HG02759 (cell line): Measurements from ENCODE around the gene GALNT2.
A peak's percentile ranks its signal among the peaks of the same experiment; 100 is the strongest.

ENCODE experiments used
- ATAC-seq: cut with Tn5 transposase; IDR thresholded peaks from one replicate; pipeline ENCODE4 v1.9.1; 2021; ENCODE audit warnings: mild to moderate bottlenecking, moderate library complexity; ENCODE audit not compliant: unreplicated experiment

GALNT2 gene

DNA sequence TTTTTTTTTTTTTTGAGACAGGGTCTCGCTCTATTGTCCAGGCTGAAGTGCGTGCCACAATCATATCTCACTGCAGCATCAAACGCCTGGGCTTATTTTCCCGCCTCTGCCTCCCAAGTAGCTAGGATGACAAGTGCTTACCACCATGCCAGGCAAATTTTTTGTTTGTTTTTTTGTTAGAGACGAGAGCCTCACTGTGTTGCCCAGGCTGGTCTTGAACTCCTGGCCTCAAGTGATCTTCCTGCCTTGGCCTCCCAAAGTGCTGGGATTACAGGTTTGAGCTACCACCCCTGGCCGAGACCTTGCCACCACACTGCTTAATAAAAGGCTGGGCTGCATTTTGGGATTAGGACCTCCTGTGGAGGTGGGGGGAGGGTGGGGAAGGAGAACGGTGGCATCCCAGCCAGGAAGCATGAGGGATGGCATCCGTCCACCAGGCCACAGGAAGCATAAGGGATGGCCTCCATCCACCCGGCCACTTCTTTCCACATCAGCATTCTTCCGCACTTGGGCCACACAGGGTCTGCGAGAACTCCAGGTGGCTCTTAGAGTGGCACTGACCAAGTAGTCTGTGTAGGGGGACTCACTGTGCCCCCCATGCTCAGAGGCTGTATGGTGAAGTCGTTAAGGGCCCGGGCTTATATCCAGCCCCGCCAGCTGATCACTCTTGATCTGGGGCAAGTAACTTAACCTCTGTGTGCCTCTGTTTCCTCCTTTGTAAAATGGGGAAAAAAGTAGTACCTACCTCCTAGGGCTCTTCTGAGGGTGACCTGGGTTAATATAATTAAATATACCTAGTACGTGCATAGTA is 75.0 kb downstream of the GALNT2 start:
- ATAC-seq, result no peak

DNA sequence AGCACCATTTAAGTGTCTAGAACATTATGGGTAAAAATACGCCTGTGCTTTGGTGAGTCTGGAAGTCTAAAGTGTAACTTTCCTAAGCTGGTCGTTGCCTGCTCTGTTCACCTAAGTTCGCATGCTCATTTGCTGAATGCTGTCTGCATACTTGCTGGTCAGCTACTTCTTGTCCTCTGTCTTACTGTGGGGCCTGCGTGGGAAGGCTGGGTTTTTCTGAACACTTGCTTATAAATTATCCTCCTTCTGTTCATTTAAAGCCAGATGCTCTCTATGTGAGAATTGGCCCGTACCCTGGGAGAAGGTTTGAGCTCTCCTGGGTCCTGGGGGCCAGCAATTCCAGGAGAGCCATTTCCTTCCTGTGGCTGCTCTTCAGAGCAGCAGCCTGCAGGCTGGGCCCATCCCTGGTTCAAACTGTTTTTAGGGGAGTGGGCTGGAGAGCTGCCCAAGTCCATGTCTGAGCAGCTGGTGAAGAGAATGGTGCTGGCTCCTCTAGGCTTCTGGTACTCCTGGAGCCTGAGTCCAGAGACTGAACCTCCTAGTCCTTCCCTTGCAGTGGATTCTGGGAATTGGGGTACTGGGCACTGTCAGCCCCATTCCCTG is 75.7 kb downstream of the GALNT2 start:
- no peak for ATAC-seq

DNA sequence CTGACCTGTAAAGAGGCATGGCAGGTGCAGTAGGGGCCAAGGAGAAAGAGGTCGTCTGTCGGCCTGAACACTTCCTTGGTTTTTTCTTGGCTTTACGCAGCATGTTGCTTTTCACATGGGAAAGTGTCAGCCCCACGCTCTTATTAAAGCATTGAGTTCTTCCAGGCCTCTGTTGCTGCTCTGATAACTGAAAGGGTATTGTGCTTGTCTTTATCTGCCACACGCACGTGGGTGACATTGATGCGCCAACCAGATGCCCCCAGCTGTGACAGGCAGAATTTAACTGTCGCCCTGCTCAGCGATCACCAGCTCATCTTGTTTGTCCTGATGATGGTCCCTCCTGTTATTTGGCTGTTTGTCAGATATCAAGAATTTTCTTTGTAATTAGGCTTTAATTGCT is 76.5 kb downstream of the GALNT2 start:
- ATAC-seq, result no peak

DNA sequence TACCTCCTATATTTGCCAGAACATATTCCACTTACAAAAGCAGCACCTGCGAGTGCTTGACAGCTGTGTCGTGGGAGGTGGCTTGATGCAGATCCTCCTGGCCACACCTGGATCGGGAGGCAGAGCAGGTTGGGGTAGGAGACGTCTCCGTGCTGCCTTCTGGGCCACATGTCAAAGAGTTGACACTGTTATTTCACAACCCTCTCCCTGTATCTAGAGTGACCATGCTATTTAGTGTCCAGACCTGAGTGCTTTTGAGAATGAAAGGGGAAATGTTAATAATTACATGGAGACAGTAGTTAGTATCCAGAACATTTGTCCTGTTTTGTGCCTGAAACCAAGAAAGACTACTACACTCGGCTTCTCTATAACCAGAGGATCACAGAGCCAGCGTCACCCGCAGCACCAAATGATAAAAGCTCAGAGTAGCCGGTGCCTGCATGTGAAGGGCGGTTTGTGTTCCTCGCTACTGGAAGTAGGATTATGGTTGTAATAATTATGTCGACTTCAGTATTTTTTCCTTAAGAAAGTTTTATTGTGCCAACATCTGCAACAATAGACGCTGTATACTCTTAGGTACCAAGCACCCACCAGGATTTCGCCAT is 77.1 kb downstream of the GALNT2 start:
- no peak for ATAC-seq

DNA sequence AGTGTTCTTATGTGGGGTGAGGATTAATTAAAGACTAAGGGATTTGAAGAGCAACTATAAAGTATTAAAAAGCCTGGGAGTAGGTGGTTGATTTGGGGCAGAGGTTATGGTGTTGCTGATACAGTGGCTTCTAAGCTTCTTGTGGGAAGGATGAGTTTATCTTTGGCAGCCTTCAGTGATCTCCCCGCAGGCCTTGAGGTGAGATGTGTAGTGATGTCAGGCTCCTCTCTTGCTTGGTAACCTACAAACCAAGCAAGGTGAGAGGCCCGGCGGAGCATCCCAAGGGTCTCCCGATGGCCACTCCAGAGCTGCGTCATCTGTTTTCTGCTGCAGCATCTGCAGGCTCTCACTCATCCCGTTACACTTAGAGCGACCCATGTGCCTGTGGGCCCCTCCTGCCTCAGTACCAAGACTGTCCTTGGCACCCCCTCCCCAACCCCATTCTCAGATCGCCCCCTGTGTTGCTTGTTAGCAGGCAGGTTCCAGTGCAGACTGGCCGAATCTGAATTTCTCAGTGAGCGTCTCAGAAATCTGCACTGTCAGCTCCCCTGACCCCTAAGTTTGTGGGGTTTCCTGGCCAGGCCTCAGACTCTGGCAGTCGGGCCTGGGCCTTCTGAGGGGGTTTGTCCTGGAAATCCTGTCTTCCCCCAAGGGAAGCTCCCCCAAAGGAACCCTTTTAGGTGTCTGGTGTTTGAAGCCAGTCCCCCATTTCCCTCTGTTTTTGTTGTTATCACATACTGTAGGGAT is 77.9 kb downstream of the GALNT2 start:
- no peak for ATAC-seq

DNA sequence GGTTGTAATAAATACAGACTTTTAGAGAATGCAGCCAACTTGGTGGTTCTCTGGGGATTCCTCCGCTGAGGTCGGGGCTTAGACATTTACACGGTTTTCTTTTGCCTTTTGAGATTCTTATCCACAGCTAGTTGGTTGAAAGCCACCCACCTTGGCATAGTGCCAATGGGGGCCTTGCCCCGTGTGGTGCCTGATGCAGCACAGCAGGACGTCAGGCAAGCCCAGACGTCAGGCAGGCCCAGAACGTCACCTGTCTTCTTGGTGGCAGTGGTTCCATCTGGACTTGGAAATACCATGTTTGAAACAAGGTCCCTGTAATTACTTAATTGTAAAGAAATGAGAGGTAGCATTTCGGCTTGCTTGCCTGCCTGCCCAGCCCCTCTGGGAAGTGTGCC is 78.5 kb downstream of the GALNT2 start:
- ATAC-seq, result no peak

DNA sequence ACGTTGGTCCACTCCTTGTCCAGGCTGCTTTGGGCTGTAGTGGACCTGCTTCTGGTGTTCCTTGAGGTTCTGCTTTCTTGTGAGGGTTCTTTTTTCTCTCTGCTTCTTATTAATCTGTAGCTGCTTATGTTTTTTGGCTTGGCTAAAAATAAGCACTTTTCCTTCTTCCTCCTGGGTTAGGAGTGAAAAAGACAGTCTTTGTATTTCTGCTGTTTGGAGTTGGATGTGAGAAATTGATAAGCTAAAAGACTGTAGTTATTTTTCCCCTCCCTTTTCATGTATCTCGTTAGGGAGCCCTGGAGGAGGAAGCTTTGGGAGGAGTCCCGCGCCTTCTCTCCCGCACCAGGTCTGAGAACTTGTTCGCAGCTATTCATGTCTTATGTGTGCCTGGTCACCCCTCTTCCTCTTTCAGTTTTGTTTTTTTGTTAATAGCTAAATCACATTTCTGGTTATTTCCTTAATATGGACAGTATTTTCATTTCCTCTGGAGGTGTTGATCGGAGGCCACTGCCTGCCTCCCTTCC is 79.0 kb downstream of the GALNT2 start:
- ATAC-seq, result no peak

DNA sequence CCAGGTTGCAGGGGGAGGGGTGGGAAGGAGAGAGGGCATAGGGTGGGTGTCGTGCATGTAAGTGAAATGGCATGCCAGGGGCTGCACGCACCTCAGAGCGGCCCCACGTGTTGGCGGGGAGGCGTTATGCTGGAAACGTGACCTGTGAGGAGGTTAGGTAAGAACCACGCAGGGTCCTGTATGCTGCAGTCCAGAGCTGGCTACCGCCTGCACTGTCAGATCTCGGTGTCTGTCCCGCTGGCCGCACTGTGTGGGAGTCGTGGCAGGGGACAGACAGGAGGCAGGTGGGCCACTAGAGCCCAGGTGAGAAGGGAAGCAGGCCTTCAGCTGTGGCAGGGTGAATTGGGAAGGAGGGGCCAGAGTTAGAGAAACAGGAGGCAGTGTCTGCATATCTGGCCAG is 79.7 kb downstream of the GALNT2 start:
- ATAC-seq, result no peak

DNA sequence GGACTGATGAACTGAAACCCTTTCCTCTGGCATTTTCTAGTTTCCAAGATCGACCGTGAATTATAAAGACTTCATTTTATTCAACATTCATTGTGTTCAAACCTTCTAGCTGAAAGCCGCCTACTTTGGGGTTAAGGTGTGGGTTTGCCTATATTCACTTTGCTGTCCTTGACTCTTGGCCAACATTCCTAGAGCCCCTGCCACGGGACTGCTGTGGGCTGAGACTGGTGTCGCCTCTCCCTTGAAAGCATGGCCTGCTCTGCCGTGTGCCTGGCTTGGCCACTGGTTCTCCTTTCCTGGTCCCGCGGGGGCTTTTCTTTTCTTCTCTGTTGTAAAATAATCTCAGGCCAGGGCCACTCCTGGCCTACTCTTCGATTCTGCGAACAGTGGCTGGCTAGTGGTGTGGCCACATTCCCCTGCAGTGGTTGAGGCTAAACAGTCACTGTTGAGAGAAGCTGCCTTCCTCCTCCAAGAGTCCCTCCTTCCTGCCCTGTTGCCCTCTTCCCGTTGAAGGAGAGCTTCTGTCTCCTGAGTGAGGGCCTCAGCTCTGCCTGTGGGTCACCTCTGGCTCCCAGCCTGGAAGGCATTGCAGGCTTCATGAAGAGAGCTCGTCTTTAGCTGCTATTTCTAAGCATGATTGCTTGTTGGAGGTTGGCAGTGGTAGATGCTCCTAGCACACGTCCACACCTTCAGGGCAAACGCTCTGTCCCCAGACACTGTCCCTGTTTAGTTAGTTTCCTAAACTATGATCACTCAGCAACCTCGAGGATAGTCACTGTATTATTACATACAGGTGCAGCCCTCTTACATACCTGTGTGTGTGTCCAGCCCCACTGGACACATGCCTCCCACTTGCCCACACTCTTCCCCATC is 80.5 kb downstream of the GALNT2 start:
- no peak for ATAC-seq

DNA sequence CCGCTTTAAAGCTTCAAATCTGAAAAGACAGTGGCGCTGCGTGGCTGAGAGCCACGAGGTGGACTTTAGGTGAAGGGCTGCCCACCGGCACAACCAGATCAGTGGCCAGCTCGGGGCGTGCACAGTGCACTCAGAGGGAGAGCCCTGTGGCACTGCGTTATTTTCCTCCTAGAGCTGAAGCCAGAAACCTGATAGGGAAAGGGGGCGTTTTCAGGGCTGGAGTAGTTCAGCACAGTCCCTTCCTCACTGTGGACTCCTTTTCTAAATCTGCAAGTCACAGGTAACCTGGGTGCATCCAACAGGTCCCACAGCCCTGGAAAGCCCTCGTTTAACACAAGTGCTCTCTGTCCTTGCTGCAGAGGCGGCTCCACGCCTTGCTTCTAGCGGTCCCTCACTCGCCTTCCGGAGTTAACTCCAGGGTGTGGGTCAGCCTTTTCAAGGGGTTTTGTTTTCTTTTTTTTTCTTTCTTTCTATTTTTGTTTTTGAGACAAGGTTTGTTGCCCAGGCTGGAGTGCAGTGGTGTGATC is 81.2 kb downstream of the GALNT2 start:
- no peak for ATAC-seq

DNA sequence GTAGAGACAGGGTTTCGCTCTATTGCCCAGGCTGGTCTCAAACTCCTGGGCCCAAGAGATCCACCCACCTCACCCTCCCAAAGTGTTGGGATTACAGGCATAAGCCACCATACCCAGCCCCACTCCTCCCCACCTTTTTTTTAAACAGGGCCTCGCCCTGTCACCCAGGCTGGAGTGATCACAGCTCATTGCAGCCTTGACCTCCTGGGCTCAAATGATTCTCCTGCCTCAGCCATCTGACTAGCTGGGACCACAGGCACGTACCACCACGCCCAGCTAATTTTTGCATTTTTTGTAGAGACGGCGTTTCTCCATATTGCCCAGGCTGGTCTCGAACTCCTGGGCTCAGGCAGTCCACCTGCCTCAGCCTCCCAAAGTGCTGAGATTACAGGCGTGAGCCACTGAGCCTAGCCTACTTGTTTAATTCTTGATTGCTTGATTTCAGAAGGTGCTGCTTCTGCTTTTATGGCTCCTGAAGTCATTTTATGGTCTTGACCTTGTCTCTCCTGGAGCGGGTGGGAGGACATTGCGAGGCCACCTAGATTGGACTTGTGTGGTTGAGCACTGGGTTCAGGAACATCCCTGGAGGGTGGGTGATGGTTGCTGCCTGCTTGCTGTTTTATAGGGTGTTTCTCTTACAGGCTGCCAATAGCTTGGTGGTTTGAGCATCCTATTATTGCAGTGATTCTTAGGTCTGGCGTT is 81.9 kb downstream of the GALNT2 start:
- ATAC-seq, result no peak

DNA sequence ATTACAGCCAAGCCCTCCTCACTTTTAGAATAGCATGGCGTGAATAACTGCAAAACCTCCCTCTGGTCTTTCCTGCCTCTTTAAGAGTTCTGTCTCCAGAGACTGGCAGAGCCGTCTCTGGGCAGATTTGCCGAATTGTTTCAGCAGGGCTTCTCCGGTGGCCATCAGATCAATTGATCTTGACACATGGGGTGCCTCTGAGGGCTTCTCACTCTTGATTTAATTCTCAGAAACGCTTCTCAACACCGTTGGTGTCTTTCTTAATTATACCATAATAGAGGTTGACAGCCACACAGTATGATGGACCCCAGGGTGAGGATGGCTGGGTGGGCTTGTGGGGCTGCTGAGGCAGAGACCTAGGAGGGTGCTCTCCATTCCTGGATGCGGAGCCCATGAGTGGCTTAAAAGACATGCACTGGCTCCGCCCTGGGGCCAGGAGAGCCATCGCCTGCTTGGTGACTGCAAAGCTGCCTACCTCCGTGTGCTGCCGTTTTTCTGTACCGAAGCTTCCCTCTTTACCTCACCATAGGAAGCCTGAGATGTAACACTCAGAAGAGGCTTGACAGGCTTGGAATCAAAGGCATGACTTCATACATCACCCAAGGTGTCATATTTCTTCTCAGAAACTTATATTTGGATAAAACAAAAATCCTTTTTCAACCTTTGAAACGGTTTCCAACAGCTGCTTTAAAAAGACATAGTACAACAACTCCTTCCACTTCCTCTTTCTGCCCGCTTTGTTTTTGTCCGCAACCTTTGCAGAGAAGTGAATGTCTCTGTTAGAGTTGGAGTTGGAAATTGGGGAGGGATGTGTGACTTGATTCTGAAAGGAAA is 82.9 kb downstream of the GALNT2 start:
- peak; percentile 69 for ATAC-seq

DNA sequence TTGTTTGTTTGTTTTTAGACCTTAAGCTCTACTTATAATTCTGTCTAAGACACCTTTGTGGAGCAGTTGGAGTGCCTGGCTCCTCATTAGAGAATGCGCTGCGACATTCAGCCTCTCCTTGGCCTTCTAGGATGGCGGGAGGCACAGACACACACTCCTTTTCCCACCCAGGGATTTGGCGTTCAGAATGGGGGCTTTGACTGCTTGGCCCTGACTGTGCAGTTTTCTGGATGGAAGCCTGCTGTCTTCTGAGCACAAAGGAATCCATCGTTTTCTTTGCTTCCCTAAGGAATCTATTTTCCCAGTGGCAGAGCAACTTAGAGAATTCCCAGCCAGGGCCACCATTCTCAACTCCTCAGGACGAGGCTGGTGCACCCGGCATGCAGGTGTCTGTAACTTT is 83.6 kb downstream of the GALNT2 start:
- ATAC-seq, result no peak

DNA sequence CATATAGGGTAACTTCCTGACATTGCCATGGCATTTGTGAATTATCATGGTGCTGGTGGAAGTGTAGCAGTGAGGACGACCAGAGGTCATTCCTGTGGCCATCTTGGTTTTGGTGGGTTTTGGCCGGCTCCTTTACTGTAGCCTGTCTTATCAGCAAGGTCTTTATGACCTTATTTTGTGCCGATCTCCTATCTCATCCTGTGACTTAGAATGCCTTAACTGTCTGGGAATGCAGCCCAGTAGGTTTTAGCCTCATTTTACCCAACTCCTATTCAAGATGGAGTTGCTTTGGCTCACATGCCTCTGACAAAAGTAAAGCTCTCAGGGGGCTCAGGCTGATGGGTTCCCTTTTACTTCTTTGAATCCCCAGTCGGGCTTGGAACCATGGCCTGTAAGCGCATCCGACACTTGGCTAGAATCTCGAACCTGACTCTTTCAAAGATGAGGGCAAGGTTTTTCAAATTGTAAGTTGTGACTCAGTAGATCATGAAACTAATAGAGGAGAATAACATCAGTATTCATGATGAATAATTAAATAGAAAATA is 85.0 kb downstream of the GALNT2 start:
- ATAC-seq, result no peak

DNA sequence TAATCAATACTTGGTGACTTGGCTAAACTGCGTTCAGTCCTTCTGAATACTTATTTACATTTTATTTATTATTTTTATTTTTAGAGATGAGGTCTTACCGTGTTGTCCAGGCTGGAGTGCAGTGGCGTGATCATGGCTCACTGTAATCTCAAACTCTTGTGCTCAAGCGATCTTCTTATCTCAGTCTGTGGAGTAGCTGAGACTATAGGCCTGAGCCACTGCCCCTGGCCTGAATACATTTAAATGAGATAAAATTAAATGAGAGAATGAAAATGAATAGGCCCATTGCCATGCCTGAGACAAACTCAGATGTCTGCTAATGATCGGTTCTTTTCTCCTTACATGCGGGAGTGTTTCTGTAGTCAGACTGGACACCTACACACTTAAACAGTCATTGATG is 86.0 kb downstream of the GALNT2 start:
- ATAC-seq, result no peak

DNA sequence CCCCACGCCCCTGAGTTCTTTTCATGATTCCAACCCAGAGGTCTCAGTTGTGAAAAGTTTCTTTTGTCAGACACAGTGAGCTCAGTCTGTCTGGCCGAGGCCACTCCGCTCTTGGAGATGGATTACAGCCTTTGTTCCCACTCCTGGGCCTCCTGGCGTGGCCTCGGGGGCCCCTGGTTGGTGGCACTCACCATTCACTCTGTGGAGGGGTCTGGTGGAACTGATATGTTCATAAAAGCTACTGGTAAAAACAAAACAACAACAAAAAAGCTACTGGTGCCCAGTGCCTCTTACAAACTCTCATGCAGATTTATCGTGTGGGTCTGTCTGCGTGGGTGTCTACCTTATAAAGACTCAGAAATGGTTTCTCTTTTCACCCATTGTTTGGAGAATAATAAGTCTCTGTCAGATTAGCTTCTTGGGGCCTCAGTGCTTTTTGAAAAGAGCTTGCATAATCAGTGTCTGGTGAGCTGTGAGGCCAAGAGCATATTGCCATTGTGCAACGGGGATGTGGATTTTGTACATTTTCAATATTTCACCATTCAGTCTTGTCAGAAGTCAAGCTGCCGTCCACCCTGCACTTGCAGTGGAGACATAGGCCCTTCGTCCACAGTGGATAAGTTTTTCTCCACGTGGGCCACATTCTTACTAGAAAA is 86.7 kb downstream of the GALNT2 start:
- ATAC-seq, result no peak

DNA sequence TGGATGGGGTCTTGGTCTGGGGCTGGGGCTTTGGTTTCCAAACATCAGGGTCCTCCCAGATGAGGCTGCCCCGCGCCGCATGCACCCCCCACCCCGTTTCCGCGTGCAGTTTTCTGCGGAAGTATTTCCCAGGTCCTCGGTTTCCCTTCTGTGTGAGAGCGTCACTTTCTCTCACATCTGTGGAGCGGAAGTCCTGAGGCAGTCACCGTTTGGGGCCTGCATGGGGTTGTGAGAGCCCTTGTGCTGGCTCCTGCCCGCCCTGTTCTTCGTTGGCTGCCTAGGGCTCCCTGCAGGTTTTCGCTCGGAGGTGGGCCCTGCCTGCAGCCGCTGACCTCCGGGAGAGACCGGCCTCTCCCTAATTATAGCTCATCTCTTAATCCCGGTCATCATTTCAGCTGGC is 88.0 kb downstream of the GALNT2 start:
- no peak for ATAC-seq

DNA sequence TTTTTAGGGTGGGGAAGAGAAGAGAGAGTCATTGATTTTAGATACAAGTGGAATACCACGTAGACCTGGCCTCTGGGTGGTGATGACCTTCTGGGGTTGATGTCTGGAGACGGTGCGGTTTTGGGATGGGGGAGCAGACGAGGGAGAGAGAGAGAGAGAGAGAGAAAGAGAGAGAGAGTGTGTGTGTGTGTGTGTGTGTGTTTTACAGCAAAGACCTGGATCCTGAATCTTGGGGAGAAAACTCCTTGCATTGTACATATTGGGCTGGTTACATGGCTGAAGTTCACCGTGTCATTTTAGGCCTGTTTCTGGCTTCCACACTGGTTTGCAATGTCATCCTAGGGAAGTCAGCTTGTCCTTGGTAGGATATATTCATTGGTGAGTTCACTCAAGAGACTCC is 89.0 kb downstream of the GALNT2 start:
- no peak for ATAC-seq
